Anterior cingulate cortex (tissue), 58 donors: ENCODE results near the gene DROSHA.
"Not testable (repeated sequence)": the region's sequence is repeated elsewhere in the genome, so short reads cannot be mapped to it uniquely, and the experiment has no call there.

Experiments used
- DNase-seq, 58 donors: peaks; one replicate each; lab custom pipeline; 2025; lab: John Stamatoyannopoulos, UW

DROSHA gene

GRCh38 chr5:31390256-31390655 is 141.6 kb downstream of the DROSHA start:
- no peak for DNase-seq

- DNase-seq = no peak
Observed at GRCh38 chr5:31385774-31386537, 145.9 kb downstream of the DROSHA start.

- DNase-seq = no peak
Observed at GRCh38 chr5:31383734-31384133, 148.2 kb downstream of the DROSHA start.

- DNase-seq = no peak
Observed at GRCh38 chr5:31382051-31382878, 149.6 kb downstream of the DROSHA start.

GRCh38 chr5:31381299-31381698 is 150.6 kb downstream of the DROSHA start:
- no peak for DNase-seq

GRCh38 chr5:31380049-31380448 is 151.8 kb downstream of the DROSHA start:
- DNase-seq = no peak

GRCh38 chr5:31378838-31379237 is 153.1 kb downstream of the DROSHA start:
- no peak for DNase-seq

- DNase-seq = no peak
Observed at GRCh38 chr5:31378136-31378535, 153.8 kb downstream of the DROSHA start.

GRCh38 chr5:31377274-31377946 is 154.5 kb downstream of the DROSHA start:
- DNase-seq = no peak

GRCh38 chr5:31375999-31376720 is 155.7 kb downstream of the DROSHA start:
- no peak for DNase-seq

GRCh38 chr5:31372124-31372523 is 159.8 kb downstream of the DROSHA start:
- no peak for DNase-seq

- DNase-seq = peak in 4 of 58 donors; percentile 2 to 18 (median 6)
Observed at GRCh38 chr5:31366941-31367340, 165.0 kb downstream of the DROSHA start.

- no peak for DNase-seq
Observed at GRCh38 chr5:31365776-31366175, 166.1 kb downstream of the DROSHA start.

- no peak for DNase-seq
Observed at GRCh38 chr5:31364881-31365636, 166.8 kb downstream of the DROSHA start.

- no peak for DNase-seq
Observed at GRCh38 chr5:31362931-31363568, 168.8 kb downstream of the DROSHA start.

- no peak for DNase-seq
Observed at GRCh38 chr5:31362529-31362900, 169.4 kb downstream of the DROSHA start.

- DNase-seq = not testable (repeated sequence)
Observed at GRCh38 chr5:31361704-31362528, 170.0 kb downstream of the DROSHA start.

GRCh38 chr5:31361234-31361633 is 170.7 kb downstream of the DROSHA start:
- DNase-seq = no peak
